Suprapubic skin (tissue), 4 donors: ENCODE data around the gene PPIE. TPM values are rescaled to one million over a fixed set of nuclear protein-coding genes. Genes with fewer than 3 reads are reported as not detected.

Experiments
- DNase-seq, 2 donors: peaks; one replicate each; pipeline ENCODE4 v3.0.0-alpha.2; 2019; ENCODE audit warnings: low spot score in 2 of 2
- H3K27ac ChIP-seq: fragments of 200-600 bp; sonication (generic); one replicate; pipeline ENCODE4 v1.5.1; 2019
- H3K27me3 ChIP-seq: fragments of 200-600 bp; sonication (generic); one replicate; pipeline ENCODE4 v1.5.1; 2019
- H3K36me3 ChIP-seq: fragments of 200-600 bp; sonication (generic); one replicate; pipeline ENCODE4 v1.5.1; 2019
- H3K4me1 ChIP-seq: fragments of 200-600 bp; sonication (generic); one replicate; pipeline ENCODE4 v1.5.1; 2019
- H3K4me3 ChIP-seq: fragments of 200-600 bp; sonication (generic); one replicate; pipeline ENCODE4 v1.5.1; 2019; ENCODE audit warnings: mild to moderate bottlenecking
- H3K9me3 ChIP-seq: fragments of 200-600 bp; sonication (generic); one replicate; pipeline ENCODE4 v1.5.1; 2019
- EP300 ChIP-seq: sonication (generic); formaldehyde crosslinking; IDR thresholded peaks from one replicate; pipeline ENCODE4 v1.6.1; 2017; ENCODE audit warnings: antibody characterized with exemption
- POLR2A ChIP-seq, 2 donors: fragments of 450-650 bp; IDR thresholded peaks; one replicate each; pipeline ENCODE4 v1.6.1; 2017; ENCODE audit warnings: antibody characterized with exemption in 2 of 2, mild to moderate bottlenecking in 2 of 2, moderate library complexity in 2 of 2
- POLR2AphosphoS5 ChIP-seq, 3 donors: sonication (generic); formaldehyde crosslinking; IDR thresholded peaks; one replicate each; pipeline ENCODE4 v1.6.1; 2017; ENCODE audit warnings: antibody characterized with exemption in 3 of 3
- WGBS: methylation state at CpG from one replicate; pipeline ENCODE4 v1.1.5; 2018; 5-methylcytosine and 5-hydroxymethylcytosine counted together
- total RNA-seq, 4 donors: library from RNA; depleted of rRNA; stranded (reverse); fragments of >200 nt; gene quantifications; one replicate each; pipeline ENCODE4 v1.1.0, GENCODE V29; 2016
- TF ChIP-seq, protein P1 (sequence below), 2 donors: fragments of 200-600 bp in 1 of 2; fragments of 450-650 bp in 1 of 2; sonication (generic) in 1 of 2; IDR thresholded peaks; one replicate each; pipeline ENCODE4 v1.5.1; 2016 to 2019; ENCODE audit warnings: antibody characterized with exemption in 2 of 2, mild to moderate bottlenecking in 1 of 2, moderate library complexity in 1 of 2

PPIE gene
- total RNA-seq, 4 donors from 2014 or later, result 27.0 to 40.6 (median 28.5) TPM

- no peak for TF ChIP-seq POLR2A (IDR thresholded peaks at IDR 0.05)
- TF ChIP-seq, protein P1, sequence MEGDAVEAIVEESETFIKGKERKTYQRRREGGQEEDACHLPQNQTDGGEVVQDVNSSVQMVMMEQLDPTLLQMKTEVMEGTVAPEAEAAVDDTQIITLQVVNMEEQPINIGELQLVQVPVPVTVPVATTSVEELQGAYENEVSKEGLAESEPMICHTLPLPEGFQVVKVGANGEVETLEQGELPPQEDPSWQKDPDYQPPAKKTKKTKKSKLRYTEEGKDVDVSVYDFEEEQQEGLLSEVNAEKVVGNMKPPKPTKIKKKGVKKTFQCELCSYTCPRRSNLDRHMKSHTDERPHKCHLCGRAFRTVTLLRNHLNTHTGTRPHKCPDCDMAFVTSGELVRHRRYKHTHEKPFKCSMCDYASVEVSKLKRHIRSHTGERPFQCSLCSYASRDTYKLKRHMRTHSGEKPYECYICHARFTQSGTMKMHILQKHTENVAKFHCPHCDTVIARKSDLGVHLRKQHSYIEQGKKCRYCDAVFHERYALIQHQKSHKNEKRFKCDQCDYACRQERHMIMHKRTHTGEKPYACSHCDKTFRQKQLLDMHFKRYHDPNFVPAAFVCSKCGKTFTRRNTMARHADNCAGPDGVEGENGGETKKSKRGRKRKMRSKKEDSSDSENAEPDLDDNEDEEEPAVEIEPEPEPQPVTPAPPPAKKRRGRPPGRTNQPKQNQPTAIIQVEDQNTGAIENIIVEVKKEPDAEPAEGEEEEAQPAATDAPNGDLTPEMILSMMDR (IDR thresholded peaks at IDR 0.05), result peak; percentile 46 to 77
- no peaks in the 10 kb centered on the region for H3K36me3 ChIP-seq
- H3K9me3 ChIP-seq, result no peaks in the 10 kb centered on the region
- H3K4me3 ChIP-seq, result no peak overlapping the region
- H3K27ac ChIP-seq, result no peak overlapping the region
- 53% methylated on average over 7 of the region's 7 CpGs for WGBS
- DNase-seq, result no peak
- H3K4me1 ChIP-seq, result peaks cover 3% of the 10 kb centered on the region
- peaks cover 25% of the 10 kb centered on the region for H3K27me3 ChIP-seq
Observed at GRCh38 chr1:39720094-39720999, 18.3 kb upstream of the PPIE start.

DNA sequence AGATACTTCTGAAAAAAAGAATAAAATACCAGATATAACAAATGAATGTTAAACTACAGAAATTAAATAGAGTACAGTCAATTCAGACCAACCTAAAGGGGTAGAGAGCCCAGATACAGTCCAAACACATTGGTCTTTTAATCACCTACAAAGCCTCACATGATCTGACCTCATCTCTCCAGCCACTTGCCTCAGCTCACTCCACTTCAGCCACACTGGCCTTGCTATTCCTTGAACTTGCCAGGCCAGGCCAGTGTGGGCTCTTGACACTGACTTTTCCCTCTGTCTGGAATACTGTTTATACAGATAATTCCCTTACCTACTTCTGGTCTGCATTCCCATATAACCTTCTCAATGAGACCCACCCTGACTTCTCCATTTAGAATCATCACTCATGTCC, 17.0 kb upstream of the PPIE start:
- H3K4me3 ChIP-seq, result no peak overlapping the region
- H3K4me1 ChIP-seq, result peaks cover 3% of the 10 kb centered on the region
- H3K9me3 ChIP-seq, result no peaks in the 10 kb centered on the region
- H3K27ac ChIP-seq, result no peak overlapping the region
- no peak for DNase-seq
- TF ChIP-seq POLR2AphosphoS5 (IDR thresholded peaks at IDR 0.05), result no peak
- TF ChIP-seq POLR2A (IDR thresholded peaks at IDR 0.05), result no peak
- peaks cover 36% of the 10 kb centered on the region for H3K27me3 ChIP-seq
- no peaks in the 10 kb centered on the region for H3K36me3 ChIP-seq

DNA sequence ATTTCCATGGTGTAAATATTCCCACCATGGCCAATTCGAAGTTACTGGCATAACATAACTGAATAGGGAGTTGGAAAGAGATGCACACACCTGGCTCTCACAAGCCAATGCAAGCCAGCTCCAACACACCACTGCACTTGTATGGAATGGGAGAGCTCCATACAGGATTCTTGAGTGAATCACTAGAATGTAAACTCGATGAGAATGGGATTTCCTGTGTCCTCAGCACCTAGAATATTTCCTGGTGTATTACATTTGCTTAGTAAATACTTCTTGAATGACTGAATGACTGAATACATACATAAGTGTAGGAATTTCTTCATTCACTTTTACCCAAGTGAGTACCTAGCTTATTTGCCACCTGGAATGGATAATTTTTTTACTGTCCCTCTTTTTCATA, 16.2 kb upstream of the PPIE start:
- no peaks in the 10 kb centered on the region for H3K36me3 ChIP-seq
- 35% methylated on average over 2 of the region's 2 CpGs for WGBS
- no peak overlapping the region for H3K4me3 ChIP-seq
- TF ChIP-seq EP300 (no peak), POLR2AphosphoS5 (IDR thresholded peaks at IDR 0.05) (no peak), POLR2A (IDR thresholded peaks at IDR 0.05) (no peak)
- TF ChIP-seq, protein P1 (IDR thresholded peaks at IDR 0.05), result no peak
- no peak overlapping the region for H3K27ac ChIP-seq
- H3K4me1 ChIP-seq, result peaks cover 3% of the 10 kb centered on the region
- no peaks in the 10 kb centered on the region for H3K9me3 ChIP-seq
- DNase-seq, result no peak
- peaks cover 41% of the 10 kb centered on the region for H3K27me3 ChIP-seq

- Histone ChIP-seq H3K9me3 (no peaks in the 10 kb centered on the region), H3K4me3 (no peak overlapping the region), H3K36me3 (no peaks in the 10 kb centered on the region), H3K27me3 (peaks cover 62% of the 10 kb centered on the region), H3K27ac (no peak overlapping the region), H3K4me1 (no peaks in the 10 kb centered on the region)
- WGBS, result 73% methylated on average over 3 of the region's 3 CpGs
- no peak for DNase-seq
- TF ChIP-seq POLR2A (IDR thresholded peaks at IDR 0.05) (no peak), EP300 (no peak), POLR2AphosphoS5 (IDR thresholded peaks at IDR 0.05) (no peak)
- TF ChIP-seq, protein P1 (IDR thresholded peaks at IDR 0.05), result no peak
Observed at GRCh38 chr1:39726600-39726999, 12.1 kb upstream of the PPIE start.

- H3K4me1 ChIP-seq, result no peaks in the 10 kb centered on the region
- TF ChIP-seq EP300, result no peak
- TF ChIP-seq POLR2A (IDR thresholded peaks at IDR 0.05), result no peak
- TF ChIP-seq POLR2AphosphoS5 (IDR thresholded peaks at IDR 0.05), result no peak
- TF ChIP-seq, protein P1 (IDR thresholded peaks at IDR 0.05), result no peak
- DNase-seq, result no peak
- peaks cover 69% of the 10 kb centered on the region for H3K27me3 ChIP-seq
- no peak overlapping the region for H3K27ac ChIP-seq
- H3K36me3 ChIP-seq, result no peaks in the 10 kb centered on the region
- 46% methylated on average over 10 of the region's 10 CpGs for WGBS
- no peaks in the 10 kb centered on the region for H3K9me3 ChIP-seq
- no peak overlapping the region for H3K4me3 ChIP-seq
Observed at GRCh38 chr1:39727221-39727931, 11.3 kb upstream of the PPIE start.
